B cell (primary cell): Measurements from ENCODE around the gene CD274.

ENCODE experiments used
- EZH2 ChIP-seq: IDR thresholded peaks from 2 replicates; pipeline ENCODE4 v1.6.1; 2012; ENCODE audit warnings: borderline replicate concordance, low read depth, mild to moderate bottlenecking, moderate library complexity, low read length; ENCODE audit not compliant: insufficient read depth, poor library complexity, severe bottlenecking
- TF ChIP-seq, protein P1 (sequence below): fragments of 200-600 bp; IDR thresholded peaks from one replicate; pipeline ENCODE4 v1.8.0; 2022; ENCODE audit warnings: antibody characterized with exemption, mild to moderate bottlenecking

DNA sequence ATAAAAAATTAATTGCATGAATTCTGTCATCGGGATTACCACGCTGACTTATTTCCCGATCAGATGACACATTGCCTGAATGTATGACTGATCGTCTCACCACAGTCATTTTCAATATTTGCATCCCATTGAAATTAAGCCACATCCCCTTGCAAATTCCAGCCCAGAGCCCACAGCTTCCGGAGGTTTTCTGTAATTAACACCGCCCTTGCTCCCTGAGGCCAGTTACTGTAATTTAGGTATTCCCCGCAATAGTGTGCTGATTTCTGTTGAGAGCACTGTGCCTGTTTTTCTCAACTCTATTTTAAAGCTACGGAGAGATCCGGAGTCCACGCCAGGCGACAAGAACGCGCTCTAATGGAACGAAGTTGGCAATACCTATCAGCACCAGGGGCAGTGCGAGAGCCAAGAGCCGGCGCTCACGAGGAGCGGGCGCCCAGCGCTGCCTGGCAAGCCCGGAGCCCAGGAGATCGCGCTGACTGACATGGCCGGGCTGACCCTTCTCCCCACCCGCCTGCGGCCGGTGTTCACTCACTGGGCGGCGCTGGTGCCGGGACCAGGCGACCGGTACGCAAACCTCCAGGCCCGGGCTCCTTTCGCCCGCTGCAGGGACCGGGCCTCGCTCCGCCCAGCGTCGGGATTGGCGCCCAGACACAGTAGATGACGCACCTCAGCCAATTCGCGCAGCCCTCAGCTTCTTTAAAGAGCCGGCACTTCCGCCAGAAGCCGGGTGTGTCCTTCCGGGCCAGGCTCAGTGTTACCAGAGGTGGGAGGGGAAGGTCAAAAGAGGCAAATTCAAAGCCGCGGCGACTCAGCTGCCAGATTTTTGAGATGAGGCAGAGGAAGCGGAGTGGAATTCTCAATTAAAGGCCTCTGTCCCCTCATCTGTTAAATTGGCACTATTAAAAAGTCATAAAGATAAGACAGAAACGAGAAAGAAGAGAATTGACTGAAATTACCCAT lies 12.8 kb upstream of the CD274 start, which contains the start of gene PLGRKT:
- TF ChIP-seq, protein P1, sequence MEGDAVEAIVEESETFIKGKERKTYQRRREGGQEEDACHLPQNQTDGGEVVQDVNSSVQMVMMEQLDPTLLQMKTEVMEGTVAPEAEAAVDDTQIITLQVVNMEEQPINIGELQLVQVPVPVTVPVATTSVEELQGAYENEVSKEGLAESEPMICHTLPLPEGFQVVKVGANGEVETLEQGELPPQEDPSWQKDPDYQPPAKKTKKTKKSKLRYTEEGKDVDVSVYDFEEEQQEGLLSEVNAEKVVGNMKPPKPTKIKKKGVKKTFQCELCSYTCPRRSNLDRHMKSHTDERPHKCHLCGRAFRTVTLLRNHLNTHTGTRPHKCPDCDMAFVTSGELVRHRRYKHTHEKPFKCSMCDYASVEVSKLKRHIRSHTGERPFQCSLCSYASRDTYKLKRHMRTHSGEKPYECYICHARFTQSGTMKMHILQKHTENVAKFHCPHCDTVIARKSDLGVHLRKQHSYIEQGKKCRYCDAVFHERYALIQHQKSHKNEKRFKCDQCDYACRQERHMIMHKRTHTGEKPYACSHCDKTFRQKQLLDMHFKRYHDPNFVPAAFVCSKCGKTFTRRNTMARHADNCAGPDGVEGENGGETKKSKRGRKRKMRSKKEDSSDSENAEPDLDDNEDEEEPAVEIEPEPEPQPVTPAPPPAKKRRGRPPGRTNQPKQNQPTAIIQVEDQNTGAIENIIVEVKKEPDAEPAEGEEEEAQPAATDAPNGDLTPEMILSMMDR = peak; percentile 17
- TF ChIP-seq EZH2 = no peak
